Endothelial cell of umbilical vein (primary cell): ENCODE results near the gene ADGRG1. TPM values are rescaled to one million over a fixed set of nuclear protein-coding genes. Genes with fewer than 3 reads are reported as not detected.

Experiments
- BruUV-seq: library from RNA; stranded (reverse); fragments of 400-500 nt; replicated peaks from 2 replicates; lab custom pipeline; 2021; lab: Mats Ljungman, UMichigan
- CTCF ChIA-PET: fragments of 300-600, 350-600 bp; sonication (Branson Sonifier 250); formaldehyde crosslinking; loops from one replicate; lab custom pipeline; 2021; ENCODE audit warnings: antibody characterized with exemption, inconsistent platforms; lab: Charles Lee
- POLR2A ChIA-PET: fragments of 300-600, 350-600 bp; sonication (Branson Sonifier 250); formaldehyde crosslinking; loops from one replicate; lab custom pipeline; 2021; ENCODE audit warnings: antibody characterized with exemption, inconsistent platforms; lab: Charles Lee
- DNase-seq: peaks from one replicate; pipeline ENCODE4 v3.0.0-alpha.2; 2011; ENCODE audit warnings: low read depth, low spot score
- FAIRE-seq: peaks from 2 replicates; lab custom pipeline; 2011; peaks lifted over from hg19 to GRCh38; lab: Jason Lieb, UNC
- H2AFZ ChIP-seq: 2 replicates; pipeline ENCODE4 v1.6.0; 2012; ENCODE audit warnings: low read depth, low read length, control low read depth, inconsistent platforms
- H3K27ac ChIP-seq: 2 replicates; pipeline ENCODE4 v1.5.1; 2011; ENCODE audit warnings: low read depth, mild to moderate bottlenecking, control low read depth, low read length, moderate library complexity; ENCODE audit not compliant: insufficient read depth
- H3K27me3 ChIP-seq, 2 experiments: 2 replicates each; pipeline versions ENCODE4 v1.6.0 to v1.6.1; 2011; ENCODE audit warnings: low read length in 2 of 2, mixed read lengths in 1 of 2; ENCODE audit not compliant: control insufficient read depth in 2 of 2, insufficient read depth in 2 of 2
- H3K36me3 ChIP-seq, 2 experiments: 2 replicates in 1 of 2; 3 replicates in 1 of 2; pipeline ENCODE4 v1.5.1; 2011; ENCODE audit warnings: low read length in 2 of 2, mild to moderate bottlenecking in 1 of 2, moderate library complexity in 1 of 2; ENCODE audit not compliant: control insufficient read depth in 2 of 2, insufficient read depth in 2 of 2; ENCODE audit errors: extremely low read depth in 1 of 2
- H3K4me1 ChIP-seq: 3 replicates; pipeline ENCODE4 v1.5.1; 2011; ENCODE audit warnings: mild to moderate bottlenecking, low read length; ENCODE audit not compliant: control insufficient read depth, insufficient read depth; ENCODE audit errors: extremely low read depth
- H3K4me2 ChIP-seq: 2 replicates; pipeline ENCODE4 v1.6.1; 2011; ENCODE audit warnings: low read length, control low read depth, mixed read lengths; ENCODE audit not compliant: insufficient read depth
- H3K4me3 ChIP-seq, 3 experiments: fragments of 200-600 bp in 1 of 3; sonication (generic), shearing (Covaris generic) in 1 of 3; replicated peaks in 1 of 3; 2 replicates each; pipeline ENCODE4 v1.5.1; 2011 to 2016; ENCODE audit warnings: control low read depth in 3 of 3, low read length in 3 of 3, mild to moderate bottlenecking in 2 of 3, inconsistent platforms in 1 of 3, low read depth in 1 of 3, moderate library complexity in 1 of 3; ENCODE audit not compliant: insufficient read depth in 1 of 3
- H3K79me2 ChIP-seq: 2 replicates; pipeline ENCODE4 v1.6.0; 2012; ENCODE audit warnings: low read length, inconsistent platforms; ENCODE audit not compliant: control insufficient read depth, insufficient read depth
- H3K9ac ChIP-seq: replicated peaks from 2 replicates; pipeline ENCODE3; 2011; ENCODE audit warnings: low read length, control low read depth; ENCODE audit not compliant: insufficient read depth; ENCODE audit errors: extremely low read depth
- H3K9me1 ChIP-seq: replicated peaks from 3 replicates; pipeline ENCODE4 v1.6.0; 2011; ENCODE audit warnings: mild to moderate bottlenecking, low read length; ENCODE audit not compliant: control insufficient read depth, insufficient read depth; ENCODE audit errors: extremely low read depth
- H3K9me3 ChIP-seq: replicated peaks from 2 replicates; pipeline ENCODE4 v1.5.1; 2012; ENCODE audit warnings: low read length, inconsistent platforms; ENCODE audit not compliant: control insufficient read depth, insufficient read depth
- H4K20me1 ChIP-seq: replicated peaks from 2 replicates; pipeline ENCODE3; 2011; ENCODE audit warnings: mild to moderate bottlenecking, low read length; ENCODE audit not compliant: control insufficient read depth, insufficient read depth; ENCODE audit errors: extremely low read depth
- CTCF ChIP-seq, 2 donors: IDR thresholded peaks; 1 replicate in 1 of 2; 2 replicates in 1 of 2; pipeline ENCODE4 v1.5.1; 2011; ENCODE audit warnings: low read length in 2 of 2, mild to moderate bottlenecking in 2 of 2, moderate library complexity in 2 of 2, control low read depth in 1 of 2, inconsistent platforms in 1 of 2, low read depth in 1 of 2; ENCODE audit not compliant: insufficient read depth in 1 of 2; ENCODE audit errors: extremely low read depth in 1 of 2
- EZH2 ChIP-seq: IDR thresholded peaks from 2 replicates; pipeline ENCODE4 v1.6.1; 2012; ENCODE audit warnings: borderline replicate concordance, low read depth, mild to moderate bottlenecking, moderate library complexity, low read length, inconsistent platforms; ENCODE audit not compliant: severe bottlenecking
- FOS ChIP-seq: IDR thresholded peaks from 2 replicates; pipeline ENCODE4 v1.6.1; 2011; ENCODE audit warnings: mild to moderate bottlenecking, low read length, moderate library complexity, borderline replicate concordance; ENCODE audit not compliant: insufficient read depth
- GATA2 ChIP-seq: IDR thresholded peaks from 2 replicates; pipeline ENCODE4 v1.7.0; 2011; ENCODE audit warnings: low read depth, mild to moderate bottlenecking, moderate library complexity, mixed read lengths, low read length; ENCODE audit not compliant: insufficient read length, insufficient read depth
- JUN ChIP-seq: IDR thresholded peaks from 2 replicates; pipeline ENCODE4 v1.6.1; 2011; ENCODE audit warnings: borderline replicate concordance, low read depth; ENCODE audit not compliant: insufficient read length, insufficient read depth
- MAX ChIP-seq: IDR thresholded peaks from 2 replicates; pipeline ENCODE4 v1.6.1; 2011; ENCODE audit not compliant: insufficient read depth, insufficient read length
- MYC ChIP-seq: IDR thresholded peaks from one replicate; pipeline ENCODE4 v1.6.1; 2011; ENCODE audit warnings: mild to moderate bottlenecking, low read depth, low read length
- POLR2A ChIP-seq: IDR thresholded peaks from 2 replicates; pipeline ENCODE4 v1.6.1; 2012; ENCODE audit warnings: low read depth, mild to moderate bottlenecking, control low read depth, low read length
- POLR2AphosphoS5 ChIP-seq: IDR thresholded peaks from 2 replicates; pipeline ENCODE4 v1.6.1; 2012; ENCODE audit warnings: low read depth, mild to moderate bottlenecking, control low read depth, low read length, moderate library complexity; ENCODE audit not compliant: insufficient read depth
- dilution Hi-C: fragments of 300-500 bp; cut with MboI; formaldehyde crosslinking; loops from one replicate; pipeline ENCODE4 v1.15.0; 2019; ENCODE audit warnings: low sequenced_read_pairs; ENCODE audit not compliant: extremely low pct_ligation_motif_present
- intact Hi-C: fragments of 100-400 bp; cut with micrococcal nuclease; formaldehyde crosslinking; loops from one replicate; pipeline ENCODE4 v1.10.0; 2022
- polyA plus RNA-seq, 4 experiments: library from polyadenylated mRNA; depleted of rRNA in 3 of 4; stranded (reverse) in 3 of 4; unstranded in 1 of 4; fragments of >200 nt; gene quantifications; 2 replicates each; pipeline versions ENCODE4 v1.2.1 to v1.2.3, GENCODE V29; 2011 to 2012; ENCODE audit warnings: missing spikeins in 1 of 4
- total RNA-seq: library from RNA; stranded (reverse); gene quantifications from 2 replicates; pipeline ENCODE4 v1.2.3, GENCODE V29; 2021

ADGRG1 gene
- total and polyA plus RNA-seq, 2 donors (not counting 3 experiments of a cell fraction or from before 2014, with no cell fraction given) = 45.6 to 92.5 TPM

DNA sequence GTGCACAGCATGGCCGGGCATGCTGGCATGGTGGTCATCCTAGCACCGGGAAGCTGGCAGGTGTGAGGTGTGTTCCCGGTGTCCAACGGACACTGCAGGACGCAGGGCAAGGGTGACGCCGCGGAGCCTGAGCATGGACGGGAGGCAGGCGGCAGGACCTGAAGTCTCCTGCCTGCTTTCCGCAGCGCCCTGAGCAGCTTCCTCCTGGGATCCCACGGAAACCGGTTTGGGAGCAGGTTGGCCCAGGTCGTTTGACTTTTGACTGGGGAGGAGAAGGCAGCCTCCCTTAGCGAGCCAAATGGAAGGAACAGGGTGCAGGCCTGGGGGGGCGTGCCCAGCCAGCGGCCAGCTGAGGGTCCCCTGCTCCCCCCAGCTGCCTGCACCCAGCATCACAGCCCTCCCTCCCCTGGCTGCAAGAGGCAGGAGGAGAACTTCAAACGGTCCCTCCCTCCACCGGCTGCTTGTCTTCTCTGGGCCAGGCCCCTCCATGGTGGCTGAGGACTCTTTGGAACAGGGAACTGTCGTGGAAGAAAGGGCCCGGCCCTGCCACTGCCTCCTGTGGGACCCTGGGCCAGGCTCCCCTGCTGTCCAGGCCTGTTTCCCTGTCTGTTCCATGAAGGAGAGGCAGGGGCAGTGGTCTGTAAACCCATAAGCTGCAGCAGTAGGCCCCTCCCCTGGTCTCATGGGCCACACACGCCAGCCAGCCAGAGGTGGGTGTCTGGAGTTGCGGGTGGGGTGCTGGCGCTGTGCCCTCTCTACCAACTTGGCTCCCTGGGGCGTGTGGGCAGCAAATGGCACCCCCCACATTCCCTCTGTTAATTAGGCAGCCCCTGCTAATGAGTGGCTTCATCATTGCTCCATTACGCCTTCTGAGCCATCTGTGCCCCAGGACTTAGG is 7.8 kb upstream of the ADGRG1 start:
- H2AFZ ChIP-seq = no peak overlapping the region
- no peak overlapping the region for H3K9ac ChIP-seq

More for the DNA sequence above, 7.8 kb upstream of the ADGRG1 start:
- Histone ChIP-seq H3K9me1 (no peaks in the 10 kb centered on the region), H4K20me1 (no peaks in the 10 kb centered on the region), H3K27ac (no peak overlapping the region), H3K4me1 (no peaks in the 10 kb centered on the region), H3K4me3 (no peak overlapping the region), H3K9me3 (no peaks in the 10 kb centered on the region), H3K4me2 (no peak overlapping the region), H3K27me3 (no peaks in the 10 kb centered on the region), H3K36me3 (no peaks in the 10 kb centered on the region), H3K79me2 (no peaks in the 10 kb centered on the region)
- POLR2A ChIA-PET = no interaction called here
- DNase-seq (no peak), FAIRE-seq (no peak)
- TF ChIP-seq JUN = no peak
- no peak for TF ChIP-seq GATA2
- TF ChIP-seq POLR2AphosphoS5 = no peak
- TF ChIP-seq MAX = no peak
- TF ChIP-seq EZH2 = no peak
- no peak for TF ChIP-seq FOS
- TF ChIP-seq POLR2A = no peak
- no peak for TF ChIP-seq MYC
- TF ChIP-seq CTCF (IDR thresholded peaks at IDR 0.05; ENCODE audit: extremely low read depth in 1 of 2, insufficient read depth in 1 of 2, low read depth in 1 of 2, low read length in 2 of 2) = no peak
- CTCF ChIA-PET = interaction anchor here (0.8 to 1.3 kb wide), 2 partner anchors 11 to 20 kb away, joined by 5 read pairs; no protein-coding TSS in a partner anchor
- dilution Hi-C loops = no loop called here
- intact Hi-C loops = no loop called here
- BruUV-seq = no TSS peak
